ENCODE results near the gene CNR1.
"Not testable (repeated sequence)": the region's sequence is repeated elsewhere in the genome, so short reads cannot be mapped to it uniquely, and the experiment has no call there.

The CNR1 gene
- total RNA-seq = 0 to 0.20 reads per million in 2 donors

GRCh38 chr6:88165844-88166492, at the start of gene CNR1:
Gene CNR1, minus strand, starts transcription at chr6:88166347. Its CDS starts 21,073 bp downstream, at chr6:88145274.
- DNase-seq = peak in 1 of 5 experiments; percentile 12

- no peak for DNase-seq
Observed at GRCh38 chr6:88211446-88211845, 45.3 kb upstream of the CNR1 start.

GRCh38 chr6:88209301-88209700, 43.2 kb upstream of the CNR1 start:
- DNase-seq = no peak

GRCh38 chr6:88208726-88209125, 42.6 kb upstream of the CNR1 start:
- DNase-seq = no peak

- not testable (repeated sequence) for DNase-seq
Observed at GRCh38 chr6:88201734-88202133, 35.6 kb upstream of the CNR1 start.

GRCh38 chr6:88184921-88185320, 18.8 kb upstream of the CNR1 start:
- no peak for DNase-seq

- no peak for DNase-seq
Observed at GRCh38 chr6:88183471-88183870, 17.3 kb upstream of the CNR1 start.

- no peak for DNase-seq
Observed at GRCh38 chr6:88179692-88180091, 13.5 kb upstream of the CNR1 start.

- no peak for DNase-seq
Observed at GRCh38 chr6:88177961-88178464, 11.9 kb upstream of the CNR1 start.

GRCh38 chr6:88174906-88175305, 8.8 kb upstream of the CNR1 start:
- no peak for DNase-seq

- DNase-seq = no peak
Observed at GRCh38 chr6:88171312-88171711, 5.2 kb upstream of the CNR1 start.

- DNase-seq = no peak
Observed at GRCh38 chr6:88168362-88168761, 2.2 kb upstream of the CNR1 start.

- peak in 1 of 5 experiments; percentile 31 for DNase-seq
Observed at GRCh38 chr6:88167352-88167937, 1.3 kb upstream of the CNR1 start.

GRCh38 chr6:88166493-88167351, 575 bp upstream of the CNR1 start:
- DNase-seq = no peak

- no peak for DNase-seq
Observed at GRCh38 chr6:88165087-88165843, 882 bp downstream of the CNR1 start.

- DNase-seq = no peak
Observed at GRCh38 chr6:88164061-88164460, 2.1 kb downstream of the CNR1 start.

- DNase-seq = no peak
Observed at GRCh38 chr6:88163616-88164015, 2.5 kb downstream of the CNR1 start.

- no peak for DNase-seq
Observed at GRCh38 chr6:88161940-88162339, 4.2 kb downstream of the CNR1 start.

- DNase-seq = no peak
Observed at GRCh38 chr6:88157106-88157505, 9.0 kb downstream of the CNR1 start.

- no peak for DNase-seq
Observed at GRCh38 chr6:88145298-88145963, 20.7 kb downstream of the CNR1 start.

- DNase-seq = no peak
Observed at GRCh38 chr6:88144637-88145297, 21.4 kb downstream of the CNR1 start.
